ENCODE results near the gene SETD2.

The SETD2 gene

GRCh38 chr3:47000198-47000815, 163.6 kb downstream of the SETD2 start:
- no peak for DNase-seq (ENCODE audit: low spot score)
- no peak for TF ChIP-seq CTCF (IDR thresholded peaks at IDR 0.05; ENCODE audit: extremely low read depth, missing control alignments)

- DNase-seq (ENCODE audit: low spot score): no peak
- no peak for TF ChIP-seq CTCF (IDR thresholded peaks at IDR 0.05; ENCODE audit: extremely low read depth, missing control alignments)
Observed at GRCh38 chr3:46999516-47000197, 164.3 kb downstream of the SETD2 start.

- TF ChIP-seq CTCF (IDR thresholded peaks at IDR 0.05; ENCODE audit: extremely low read depth, missing control alignments): no peak
- no peak for DNase-seq (ENCODE audit: low spot score)
Observed at GRCh38 chr3:46998852-46999515, 164.9 kb downstream of the SETD2 start.

GRCh38 chr3:46998121-46998851, 165.6 kb downstream of the SETD2 start:
- peak; percentile 87 for DNase-seq (ENCODE audit: low spot score)
- TF ChIP-seq CTCF (IDR thresholded peaks at IDR 0.05; ENCODE audit: extremely low read depth, missing control alignments): peak; percentile 93

GRCh38 chr3:46997453-46998091, 166.3 kb downstream of the SETD2 start:
- no peak for TF ChIP-seq CTCF (IDR thresholded peaks at IDR 0.05; ENCODE audit: extremely low read depth, missing control alignments)

GRCh38 chr3:46996689-46997452, 167.0 kb downstream of the SETD2 start:
- no peak for DNase-seq (ENCODE audit: low spot score)
- TF ChIP-seq CTCF (IDR thresholded peaks at IDR 0.05; ENCODE audit: extremely low read depth, missing control alignments): no peak

More at GRCh38 chr3:46997453-46998091, 166.3 kb downstream of the SETD2 start:
- no peak for DNase-seq (ENCODE audit: low spot score)
